Right lobe of liver (tissue), 6 donors: Measurements from ENCODE around the gene RNF152. TPM values are rescaled to one million over a fixed set of nuclear protein-coding genes. Genes with fewer than 3 reads are reported as not detected.

ENCODE experiments used
- ATAC-seq, 4 donors: fragments of 200-7000 bp; cut with Tn5 transposase; one replicate each; pipeline ENCODE4 v1.9.1; 2020; ENCODE audit warnings: mild to moderate bottlenecking in 4 of 4, moderate library complexity in 4 of 4
- DNase-seq, 3 donors: peaks; one replicate each; pipeline ENCODE4 v3.0.0-alpha.2; 2020
- H3K27ac ChIP-seq, 3 donors: fragments of 200-600 bp; one replicate each; pipeline ENCODE4 v1.8.0; 2022
- H3K27me3 ChIP-seq, 2 donors: fragments of 200-600 bp; one replicate each; pipeline ENCODE4 v1.8.0; 2022
- H3K36me3 ChIP-seq, 4 donors: fragments of 200-600 bp; sonication (generic) in 1 of 4; one replicate each; pipeline versions ENCODE4 v1.5.1 to v1.8.0; 2017 to 2022; ENCODE audit warnings: control low read depth in 1 of 4
- H3K4me1 ChIP-seq, 4 donors: fragments of 200-600 bp; sonication (generic) in 1 of 4; one replicate each; pipeline versions ENCODE4 v1.5.1 to v1.8.0; 2017 to 2022; ENCODE audit warnings: control low read depth in 1 of 4
- H3K4me3 ChIP-seq, 3 donors: fragments of 200-600 bp; one replicate each; pipeline ENCODE4 v1.8.0; 2022
- H3K9me3 ChIP-seq, 4 donors: fragments of 200-600 bp; sonication (generic) in 1 of 4; one replicate each; pipeline versions ENCODE4 v1.5.1 to v1.8.0; 2017 to 2022; ENCODE audit warnings: control low read depth in 1 of 4
- CTCF ChIP-seq, 4 donors: fragments of 200-600 bp in 3 of 4; fragments of 450-650 bp in 1 of 4; IDR thresholded peaks; one replicate each; pipeline versions ENCODE4 v1.5.1 to v1.8.0; 2016 to 2022; ENCODE audit warnings: antibody characterized with exemption in 4 of 4, mild to moderate bottlenecking in 2 of 4
- POLR2A ChIP-seq: fragments of 450-650 bp; IDR thresholded peaks from one replicate; pipeline ENCODE4 v1.6.1; 2017; ENCODE audit warnings: antibody characterized with exemption, mild to moderate bottlenecking
- WGBS: methylation state at CpG from one replicate; pipeline ENCODE4 v1.1.6; 2018; ENCODE audit warnings: low coverage, low lambda C conversion rate; ENCODE audit not compliant: insufficient coverage; ENCODE audit errors: missing lambda C conversion rate; 5-methylcytosine and 5-hydroxymethylcytosine counted together
- intact Hi-C, 2 donors: fragments of 100-400 bp; cut with DNase I; formaldehyde crosslinking; loops; one replicate each; pipeline versions ENCODE4 v1.11.2 to v1.14.1; 2022
- total RNA-seq, 6 experiments: library from RNA; depleted of rRNA in 2 of 6; stranded (reverse); fragments of >200 nt in 2 of 6; fragmentation: NEBNext Ultra II Directional in 3 of 6; extraction: Animal tissue kit (Norgen Biotek cat#: 25700) in 3 of 6; gene quantifications; one replicate each; pipeline versions ENCODE4 v1.1.0 to v1.2.4, GENCODE V29; 2016 to 2023
- donor health status: DM: no; HTN: yes; CAD: no.
- donor health status: DM: no; HTN: no; CAD: no.
- donor health status: DM: no; HTN: no; CAD: no.
- donor health status: DM: no; HTN: yes; CAD: no.
- donor health status: DM: no; HTN: yes; CAD: no.

RNF152 gene
- total RNA-seq, 6 experiments from 2014 or later, result 19.5 to 101 (median 54.1) TPM

- peaks cover 0 to 42% (median 5%) of the 10 kb centered on the region in 4 donors for H3K36me3 ChIP-seq
- H3K27me3 ChIP-seq, result no peaks in the 10 kb centered on the region
- peaks cover 0 to 46% (median 8%) of the 10 kb centered on the region in 4 donors for H3K4me1 ChIP-seq
- intact Hi-C loops, result loop anchor here (5.0 to 10.0 kb wide), 2 partner anchors 155 to 257 kb away; no protein-coding TSS in a partner anchor
- peak overlapping the region in 2 of 3 donors; percentile 71 to 83 for H3K4me3 ChIP-seq
- H3K27ac ChIP-seq, result peak overlapping the region in 2 of 3 donors; percentile 98 to 99
- DNase-seq (no peak), ATAC-seq (peak in 3 of 4 donors; percentile 8 to 36 (median 21))
- WGBS, result 23% methylated on average over 4 of the region's 4 CpGs
- no peaks in the 10 kb centered on the region for H3K9me3 ChIP-seq
- TF ChIP-seq CTCF (IDR thresholded peaks at IDR 0.05) (no peak), POLR2A (no peak)
Observed at GRCh38 chr18:61891894-61892293, 913 bp downstream of the RNF152 start.

GRCh38 chr18:61891271-61891670 is 1.5 kb downstream of the RNF152 start:
- 81% methylated on average over 2 of the region's 2 CpGs for WGBS
- Histone ChIP-seq H3K4me3 (no peak overlapping the region), H3K27ac (peak overlapping the region in 1 of 3 donors; percentile 98), H3K4me1 (peaks cover 0 to 41% (median 7%) of the 10 kb centered on the region in 4 donors), H3K36me3 (peaks cover 0 to 43% (median 5%) of the 10 kb centered on the region in 4 donors), H3K9me3 (no peaks in the 10 kb centered on the region), H3K27me3 (no peaks in the 10 kb centered on the region)
- DNase-seq (no peak), ATAC-seq (no peak)
- intact Hi-C loops, result loop anchor here (5.0 to 10.0 kb wide), 2 partner anchors 154 to 256 kb away; no protein-coding TSS in a partner anchor
- TF ChIP-seq POLR2A (no peak), CTCF (IDR thresholded peaks at IDR 0.05) (no peak)

GRCh38 chr18:61890344-61890743 is 2.5 kb downstream of the RNF152 start:
- no peak for ATAC-seq
- WGBS, result 95% methylated on average over 3 of the region's 3 CpGs
- no peak for DNase-seq
- intact Hi-C loops, result loop anchor here (5.0 to 10.0 kb wide), 2 partner anchors 153 to 256 kb away; no protein-coding TSS in a partner anchor
- H3K4me1 ChIP-seq, result peaks cover 0 to 41% (median 5%) of the 10 kb centered on the region in 4 donors
- H3K27me3 ChIP-seq, result no peaks in the 10 kb centered on the region
- no peak for TF ChIP-seq POLR2A
- no peak for TF ChIP-seq CTCF (IDR thresholded peaks at IDR 0.05)
- H3K9me3 ChIP-seq, result no peaks in the 10 kb centered on the region
- H3K27ac ChIP-seq, result peak overlapping the region in 1 of 3 donors; percentile 19
- H3K36me3 ChIP-seq, result peaks cover 0 to 46% (median 5%) of the 10 kb centered on the region in 4 donors
- H3K4me3 ChIP-seq, result no peak overlapping the region

GRCh38 chr18:61889541-61889940 is 3.3 kb downstream of the RNF152 start:
- Histone ChIP-seq H3K27me3 (no peaks in the 10 kb centered on the region), H3K4me1 (peaks cover 0 to 34% (median 5%) of the 10 kb centered on the region in 4 donors), H3K9me3 (no peaks in the 10 kb centered on the region), H3K36me3 (peaks cover 0 to 46% (median 5%) of the 10 kb centered on the region in 4 donors), H3K27ac (peak overlapping the region in 1 of 3 donors; percentile 19), H3K4me3 (no peak overlapping the region)
- 44% methylated on average over 1 of the region's 1 CpG for WGBS
- no peak for ATAC-seq
- intact Hi-C loops, result no loop called here
- TF ChIP-seq CTCF (IDR thresholded peaks at IDR 0.05), result no peak
- DNase-seq, result no peak
